Karpas-422 (cell line): ENCODE results near the gene MGRN1. TPM values are rescaled to one million over a fixed set of nuclear protein-coding genes. Genes with fewer than 3 reads are reported as not detected.

Experiments
- DNase-seq: peaks from one replicate; pipeline ENCODE4 v3.0.0-alpha.2; 2015
- H2AFZ ChIP-seq: fragments of 200-600 bp; sonication (generic); 2 replicates; pipeline ENCODE4 v1.6.1; 2014; ENCODE audit warnings: antibody characterized with exemption, low read length, mixed read lengths
- H3K27ac ChIP-seq: fragments of 200-600 bp; sonication (generic); 2 replicates; pipeline ENCODE4 v1.5.1; 2014; ENCODE audit warnings: mild to moderate bottlenecking, low read length, moderate library complexity
- H3K27me3 ChIP-seq: fragments of 200-600 bp; sonication (generic); 2 replicates; pipeline ENCODE4 v1.6.1; 2014; ENCODE audit warnings: low read length, mixed read lengths
- H3K36me3 ChIP-seq: fragments of 200-600 bp; sonication (generic); 2 replicates; pipeline ENCODE4 v1.6.1; 2014; ENCODE audit warnings: low read length, mixed read lengths; ENCODE audit not compliant: insufficient read depth
- H3K4me1 ChIP-seq: fragments of 200-600 bp; sonication (generic); 2 replicates; pipeline ENCODE4 v1.6.1; 2014; ENCODE audit warnings: mild to moderate bottlenecking, low read length, mixed read lengths
- H3K4me2 ChIP-seq: fragments of 200-600 bp; sonication (generic); 2 replicates; pipeline ENCODE4 v1.6.1; 2014; ENCODE audit warnings: low read length, low read depth, mild to moderate bottlenecking; ENCODE audit not compliant: poor library complexity, severe bottlenecking
- H3K4me3 ChIP-seq: fragments of 200-600 bp; sonication (generic); 2 replicates; pipeline ENCODE4 v1.5.1; 2014; ENCODE audit warnings: mild to moderate bottlenecking, antibody characterized with exemption, low read length, mixed read lengths
- H3K79me2 ChIP-seq: fragments of 200-600 bp; sonication (generic); 2 replicates; pipeline ENCODE4 v1.6.1; 2014; ENCODE audit warnings: mild to moderate bottlenecking, low read length, mixed read lengths
- H3K9ac ChIP-seq: fragments of 200-600 bp; sonication (generic); 2 replicates; pipeline ENCODE4 v1.6.0; 2014; ENCODE audit warnings: low read length
- H3K9me2 ChIP-seq: fragments of 200-600 bp; sonication (generic), shearing (Covaris generic); replicated peaks from 2 replicates; pipeline ENCODE4 v1.6.0; 2014; ENCODE audit warnings: mild to moderate bottlenecking, low read length, moderate library complexity; ENCODE audit not compliant: insufficient read depth
- H3K9me3 ChIP-seq: fragments of 300-700, 200-600 bp; sonication (generic); 2 replicates; pipeline ENCODE4 v1.6.1; 2014; ENCODE audit warnings: low read length, mixed read lengths
- H4K20me1 ChIP-seq: fragments of 200-600 bp; sonication (generic); 2 replicates; pipeline ENCODE4 v1.6.1; 2014; ENCODE audit warnings: mild to moderate bottlenecking, antibody characterized with exemption, low read length, low read depth; ENCODE audit not compliant: insufficient read depth
- total RNA-seq: library from RNA; depleted of rRNA; stranded (reverse); fragments of >200 nt; shearing (Covaris generic); gene quantifications from 2 replicates; pipeline ENCODE4 v1.2.3, GENCODE V29; 2014; ENCODE audit warnings: low replicate concordance

Gene MGRN1
- total RNA-seq, 1 experiment from 2014 or later, result 23.0 TPM

DNA sequence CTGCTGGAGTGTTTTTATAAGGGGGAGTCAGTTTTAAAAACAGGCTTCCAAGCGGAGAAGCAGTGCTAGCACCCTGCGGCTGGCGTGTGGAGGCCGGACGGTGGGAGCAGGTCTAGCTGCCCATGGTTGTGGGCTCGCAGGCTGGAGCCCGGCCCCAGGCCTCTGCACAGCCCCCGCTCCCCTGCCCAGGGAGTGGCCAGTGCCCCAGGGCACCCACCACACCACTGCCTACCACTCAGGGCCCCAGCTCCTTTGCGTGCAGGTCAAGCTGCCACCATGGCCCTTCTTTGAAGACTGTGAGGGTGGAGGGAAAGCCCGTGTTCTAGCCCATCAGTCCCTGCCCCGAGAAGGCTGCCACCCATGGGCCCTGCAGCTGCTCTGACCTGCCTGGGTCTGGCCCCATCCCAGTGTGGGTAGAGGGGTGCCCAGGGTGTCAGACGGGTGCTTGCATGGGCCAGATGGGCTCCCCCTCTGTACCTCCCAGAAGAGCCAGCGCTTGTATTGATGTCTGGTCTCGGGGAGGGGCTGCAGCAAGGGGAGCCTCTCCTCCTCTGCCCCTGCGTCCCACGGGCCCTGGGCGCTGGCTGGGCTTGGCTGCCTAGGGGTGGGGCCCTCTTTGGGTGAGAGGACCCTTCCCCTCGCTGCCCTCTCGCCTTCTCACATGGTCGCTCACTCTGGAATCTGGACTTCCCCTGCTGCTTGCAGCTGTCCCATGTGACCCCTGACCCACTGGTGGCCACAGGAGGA is 67.2 kb downstream of the MGRN1 start:
- Histone ChIP-seq H3K27ac (no peak overlapping the region), H3K9ac (no peak overlapping the region), H3K4me2 (no peak overlapping the region)

DNA sequence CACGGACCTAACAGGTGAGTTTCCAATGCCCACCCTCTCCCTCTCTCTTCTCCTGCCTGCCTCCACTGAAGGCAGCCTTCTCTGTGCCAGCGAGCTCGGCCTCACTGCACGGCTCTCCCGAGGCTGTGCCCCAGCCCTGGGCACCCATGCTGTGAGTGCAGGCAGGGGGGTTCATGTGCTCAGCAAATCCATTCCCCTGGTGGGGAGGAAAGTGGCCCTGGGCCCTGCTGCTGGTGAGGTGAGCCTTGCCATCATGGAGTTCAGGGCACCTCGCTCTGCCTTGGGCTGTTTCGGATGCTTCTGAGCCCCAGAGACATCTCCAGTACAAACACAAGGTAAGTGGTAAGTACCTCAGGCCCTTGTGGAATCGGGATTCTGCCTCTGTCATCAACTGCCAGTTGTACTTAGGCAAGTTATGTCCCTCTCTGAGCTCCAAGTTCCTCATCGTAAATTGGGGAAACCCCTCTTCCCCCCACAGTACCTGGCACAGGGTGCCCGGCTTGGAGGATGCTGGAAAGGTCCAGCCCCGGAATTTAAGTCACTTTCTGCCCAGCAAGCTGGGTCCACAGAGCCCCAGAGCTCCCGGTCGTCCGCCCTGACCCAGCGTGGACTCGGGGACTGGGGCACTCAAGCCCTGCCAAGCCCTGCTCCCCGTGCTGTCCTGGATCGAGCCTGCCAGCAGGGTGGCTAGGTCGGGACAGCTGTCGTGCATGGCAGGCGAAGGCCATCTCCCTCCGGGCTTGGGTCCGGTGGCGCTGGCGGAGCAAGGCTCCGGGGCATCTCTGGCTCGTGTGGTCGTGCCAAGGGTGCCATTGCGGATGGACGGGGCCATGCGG is 68.1 kb downstream of the MGRN1 start:
- Histone ChIP-seq H3K4me2 (peak overlapping the region; percentile 70), H3K27ac (no peak overlapping the region), H3K9me3 (no peaks in the 10 kb centered on the region), H3K4me3 (peak overlapping the region; percentile 60; the same call in 1 of the 2 replicates), H3K9ac (peak overlapping the region; percentile 65), H4K20me1 (peaks cover 9% of the 10 kb centered on the region), H3K36me3 (no peaks in the 10 kb centered on the region; the same call in 1 of the 2 replicates), H2AFZ (no peak overlapping the region), H3K27me3 (no peaks in the 10 kb centered on the region), H3K4me1 (peaks cover 33% of the 10 kb centered on the region), H3K79me2 (peaks cover 19% of the 10 kb centered on the region), H3K9me2 (no peaks in the 10 kb centered on the region)
- DNase-seq, result no peak

More for the DNA sequence above, 67.2 kb downstream of the MGRN1 start:
- Histone ChIP-seq H3K36me3 (no peaks in the 10 kb centered on the region; the same call in 1 of the 2 replicates), H3K9me2 (no peaks in the 10 kb centered on the region), H3K27me3 (no peaks in the 10 kb centered on the region), H3K4me3 (no peak overlapping the region), H2AFZ (no peak overlapping the region), H3K79me2 (peaks cover 19% of the 10 kb centered on the region), H3K4me1 (peaks cover 33% of the 10 kb centered on the region), H4K20me1 (peaks cover 9% of the 10 kb centered on the region), H3K9me3 (no peaks in the 10 kb centered on the region)
- no peak for DNase-seq

DNA sequence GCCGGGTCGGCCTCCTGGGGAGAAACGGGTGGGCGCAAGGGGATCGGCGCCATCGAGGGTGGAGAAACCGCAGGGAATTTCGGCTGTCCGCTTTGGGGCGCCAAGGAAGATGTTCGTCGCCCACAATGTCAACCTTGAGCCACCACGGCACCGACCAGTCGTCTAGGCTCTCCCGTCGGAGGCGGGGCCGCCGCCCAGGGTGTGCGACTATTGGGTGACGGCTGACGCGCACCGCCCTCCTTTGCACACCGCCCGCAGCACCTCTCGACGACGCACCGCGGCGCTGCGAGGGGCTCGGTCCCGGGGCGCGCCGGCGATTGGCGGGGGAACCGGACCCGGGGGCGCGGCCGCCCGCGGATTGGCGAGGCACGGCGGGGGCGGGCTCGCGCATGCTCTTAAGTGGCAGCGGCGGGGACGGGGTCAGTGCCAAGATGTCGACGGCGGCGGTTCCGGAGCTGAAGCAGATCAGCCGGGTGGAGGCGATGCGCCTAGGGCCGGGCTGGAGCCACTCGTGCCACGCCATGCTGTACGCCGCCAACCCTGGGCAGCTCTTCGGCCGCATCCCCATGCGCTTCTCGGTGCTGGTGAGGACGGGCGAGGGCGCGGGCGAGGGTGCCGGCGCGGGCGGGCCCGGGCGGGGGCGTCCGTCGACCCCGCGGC is 68.8 kb downstream of the MGRN1 start, which contains the start of gene NUDT16L1:
NUDT16L1 (plus strand) TSS at position 267 of the 660 bp plus-strand sequence; CDS start at position 432, 165 bp downstream.
- H3K9me2 ChIP-seq, result no peaks in the 10 kb centered on the region
- no peaks in the 10 kb centered on the region; the same call in none of the 2 replicates for H3K36me3 ChIP-seq
- H3K27me3 ChIP-seq, result no peaks in the 10 kb centered on the region
- peaks cover 19% of the 10 kb centered on the region for H3K79me2 ChIP-seq
- peaks cover 9% of the 10 kb centered on the region for H4K20me1 ChIP-seq
- peak; percentile 98 for DNase-seq
- peaks cover 33% of the 10 kb centered on the region for H3K4me1 ChIP-seq
- peak within 1 kb of the TSS; percentile 70 for H3K27ac ChIP-seq
- H3K9ac ChIP-seq, result peak within 1 kb of the TSS; percentile 99
- H3K9me3 ChIP-seq, result no peaks in the 10 kb centered on the region
- peak within 1 kb of the TSS; percentile 100 for H3K4me3 ChIP-seq
- H2AFZ ChIP-seq, result peak within 1 kb of the TSS; percentile 36; the same call in 1 of the 2 replicates
- peak within 1 kb of the TSS; percentile 88 for H3K4me2 ChIP-seq

DNA sequence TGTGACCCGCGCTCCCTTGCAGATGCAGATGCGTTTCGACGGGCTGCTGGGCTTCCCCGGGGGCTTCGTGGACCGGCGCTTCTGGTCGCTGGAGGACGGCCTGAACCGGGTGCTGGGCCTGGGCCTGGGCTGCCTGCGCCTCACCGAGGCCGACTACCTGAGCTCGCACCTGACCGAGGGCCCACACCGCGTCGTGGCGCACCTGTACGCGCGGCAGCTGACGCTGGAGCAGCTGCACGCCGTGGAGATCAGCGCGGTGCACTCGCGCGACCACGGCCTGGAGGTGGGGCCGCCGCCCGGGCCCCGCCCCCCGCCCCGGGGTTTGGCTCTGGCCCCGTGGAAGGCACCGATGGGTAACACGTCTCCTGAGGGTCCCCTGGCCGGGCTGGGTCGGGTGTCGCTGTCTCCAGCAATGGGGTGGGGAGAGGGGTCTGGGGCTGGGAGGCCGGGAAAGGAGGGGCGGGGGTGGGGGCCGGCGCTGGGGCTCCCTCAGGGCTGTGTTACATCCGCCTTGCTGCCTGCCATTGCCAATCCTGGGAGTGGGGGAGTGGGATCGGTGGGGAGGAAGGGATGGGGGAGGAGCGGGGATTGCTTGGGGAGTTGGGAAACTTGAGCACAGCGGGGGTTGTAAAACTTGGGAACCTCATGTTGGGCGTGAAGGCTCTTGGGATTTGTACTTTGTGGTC is 69.5 kb downstream of the MGRN1 start:
- peak overlapping the region; percentile 99 for H3K9ac ChIP-seq
- no peaks in the 10 kb centered on the region; the same call in none of the 2 replicates for H3K36me3 ChIP-seq
- no peaks in the 10 kb centered on the region for H3K9me2 ChIP-seq
- peaks cover 9% of the 10 kb centered on the region for H4K20me1 ChIP-seq
- peaks cover 19% of the 10 kb centered on the region for H3K79me2 ChIP-seq
- no peaks in the 10 kb centered on the region for H3K9me3 ChIP-seq
- peak overlapping the region; percentile 70 for H3K27ac ChIP-seq
- peak; percentile 78 for DNase-seq
- H3K4me2 ChIP-seq, result peak overlapping the region; percentile 88
- H3K27me3 ChIP-seq, result no peaks in the 10 kb centered on the region
- peak overlapping the region; percentile 36; the same call in 1 of the 2 replicates for H2AFZ ChIP-seq
- H3K4me1 ChIP-seq, result peaks cover 33% of the 10 kb centered on the region
- H3K4me3 ChIP-seq, result peak overlapping the region; percentile 100

DNA sequence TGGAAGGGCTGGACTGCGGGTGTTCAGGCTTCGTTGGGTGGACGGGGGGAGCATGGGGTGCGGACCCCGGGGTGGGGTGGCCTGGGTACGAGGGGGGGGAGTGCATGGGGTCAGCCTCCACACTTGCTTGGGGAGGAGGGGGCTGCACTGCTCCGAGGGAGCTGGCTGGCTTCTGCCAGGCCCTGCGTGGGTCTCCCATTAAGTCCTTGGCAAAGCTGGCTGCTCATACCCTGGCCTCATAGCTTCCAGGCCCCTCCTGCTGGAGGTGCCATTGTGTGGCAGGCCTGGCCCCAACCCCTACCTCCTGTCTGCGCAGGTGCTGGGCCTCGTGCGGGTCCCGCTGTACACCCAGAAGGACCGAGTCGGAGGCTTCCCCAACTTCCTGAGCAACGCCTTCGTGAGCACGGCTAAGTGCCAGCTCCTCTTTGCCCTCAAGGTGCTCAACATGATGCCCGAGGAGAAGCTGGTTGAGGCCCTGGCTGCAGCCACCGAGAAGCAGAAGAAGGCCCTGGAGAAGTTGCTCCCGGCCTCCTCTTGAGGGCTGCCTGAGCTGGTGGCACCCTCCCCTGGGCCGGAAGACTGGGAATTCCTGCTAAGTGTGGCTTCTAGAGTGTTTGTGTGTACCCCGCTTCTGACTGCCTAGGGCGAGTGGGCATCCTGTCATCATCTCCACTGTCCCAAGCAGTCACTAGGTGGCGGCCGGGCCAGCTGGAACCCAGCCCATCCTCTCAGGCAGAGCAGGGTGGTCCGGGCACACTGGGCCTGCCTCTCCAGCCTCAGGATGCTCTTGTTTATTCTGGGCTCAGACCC is 70.2 kb downstream of the MGRN1 start:
- H3K9me3 ChIP-seq, result no peaks in the 10 kb centered on the region
- no peaks in the 10 kb centered on the region for H3K9me2 ChIP-seq
- peak overlapping the region; percentile 100 for H3K4me3 ChIP-seq
- peaks cover 9% of the 10 kb centered on the region for H4K20me1 ChIP-seq
- H3K79me2 ChIP-seq, result peaks cover 19% of the 10 kb centered on the region
- H3K4me2 ChIP-seq, result peak overlapping the region; percentile 88
- H3K27ac ChIP-seq, result peak overlapping the region; percentile 70; the same call in 1 of the 2 replicates
- DNase-seq, result no peak
- H3K4me1 ChIP-seq, result peaks cover 33% of the 10 kb centered on the region
- H3K36me3 ChIP-seq, result no peaks in the 10 kb centered on the region; the same call in none of the 2 replicates
- H3K9ac ChIP-seq, result peak overlapping the region; percentile 99
- no peak overlapping the region for H2AFZ ChIP-seq
- no peaks in the 10 kb centered on the region for H3K27me3 ChIP-seq

DNA sequence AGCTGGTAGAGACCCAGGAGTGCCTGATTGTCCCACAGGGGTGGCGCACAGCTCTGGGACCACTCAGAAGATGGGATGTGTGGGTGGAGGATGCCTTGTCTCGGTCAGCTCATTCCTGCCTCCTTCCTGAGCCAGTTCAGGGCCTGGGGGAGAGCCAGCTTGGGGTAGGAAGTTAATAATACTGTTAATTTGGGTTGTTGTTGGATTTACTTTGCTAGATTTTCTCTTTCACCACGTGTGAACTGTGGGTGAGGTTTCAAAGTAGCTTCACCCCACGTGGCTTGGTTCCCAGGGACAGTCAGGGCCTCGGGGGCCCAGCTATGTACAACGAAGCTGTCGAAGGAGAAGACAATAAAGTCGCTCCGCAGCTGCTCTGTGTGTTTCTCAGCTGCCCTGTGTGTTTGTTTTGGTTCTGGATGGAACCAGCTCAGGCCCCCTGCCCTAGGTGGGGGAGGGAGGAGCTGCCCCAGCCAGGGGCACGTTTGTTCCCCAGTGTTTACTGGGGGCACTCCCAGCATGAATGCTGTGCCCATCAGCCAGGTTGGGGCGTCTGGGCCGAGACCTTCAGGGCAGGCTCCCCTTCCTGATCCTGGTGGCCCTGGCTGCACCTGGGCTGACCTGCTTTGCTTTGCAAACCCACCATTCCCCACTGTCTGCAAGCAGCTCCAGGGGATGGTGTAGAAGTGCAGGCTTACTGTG is 71.0 kb downstream of the MGRN1 start:
- Histone ChIP-seq H3K9me2 (no peaks in the 10 kb centered on the region), H3K4me3 (peak overlapping the region; percentile 100; the same call in 1 of the 2 replicates), H3K9me3 (no peaks in the 10 kb centered on the region), H3K4me2 (peak overlapping the region; percentile 88), H3K9ac (peak overlapping the region; percentile 99), H3K4me1 (peaks cover 33% of the 10 kb centered on the region), H4K20me1 (peaks cover 9% of the 10 kb centered on the region), H3K36me3 (no peaks in the 10 kb centered on the region; the same call in none of the 2 replicates), H2AFZ (no peak overlapping the region), H3K27me3 (no peaks in the 10 kb centered on the region), H3K79me2 (peaks cover 19% of the 10 kb centered on the region), H3K27ac (peak overlapping the region; percentile 62)
- DNase-seq, result no peak
